HL-60/S4 treated with retinoic acid at 250 ng/mL for 4 days and 3 days (cell line): ENCODE results near the gene LRIF1.

Source experiments
- in situ Hi-C: fragments of 300-500 bp; cut with MboI; formaldehyde crosslinking; loops from 2 replicates; pipeline ENCODE4 v1.7.0; 2022; ENCODE audit warnings: low sequenced_read_pairs

The LRIF1 gene

DNA sequence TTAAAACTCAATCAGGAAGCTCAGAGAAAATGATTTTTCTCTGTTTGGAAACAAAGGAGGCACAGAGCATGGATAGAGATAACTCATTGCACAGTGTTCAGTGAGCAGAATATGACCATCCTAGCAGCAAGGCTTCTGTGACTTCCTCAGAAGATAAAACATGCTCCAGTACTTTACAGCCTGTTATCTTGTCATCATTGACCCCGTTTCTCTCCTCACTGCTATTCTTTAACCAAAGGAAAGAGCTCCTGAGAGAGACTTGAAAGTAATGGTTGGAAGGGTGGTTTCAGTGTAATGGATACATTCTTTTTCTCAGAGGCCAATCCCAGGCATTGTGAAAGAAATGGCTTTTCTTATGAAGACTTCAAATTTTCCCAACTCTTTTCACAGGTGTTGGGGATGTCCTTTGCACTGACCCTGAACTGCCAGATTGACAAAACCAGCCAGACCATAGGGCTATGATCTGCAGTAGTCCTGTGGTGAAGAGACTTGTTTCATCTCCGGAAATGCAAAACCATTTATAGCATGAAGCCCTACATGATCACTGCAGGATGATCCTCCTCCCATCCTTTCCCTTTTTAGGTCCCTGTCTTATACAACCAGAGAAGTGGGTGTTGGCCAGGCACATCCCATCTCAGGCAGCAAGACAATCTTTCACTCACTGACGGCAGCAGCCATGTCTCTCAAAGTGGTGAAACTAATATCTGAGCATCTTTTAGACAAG is 64.8 kb downstream of the LRIF1 start:
- in situ Hi-C loops = no loop called here

DNA sequence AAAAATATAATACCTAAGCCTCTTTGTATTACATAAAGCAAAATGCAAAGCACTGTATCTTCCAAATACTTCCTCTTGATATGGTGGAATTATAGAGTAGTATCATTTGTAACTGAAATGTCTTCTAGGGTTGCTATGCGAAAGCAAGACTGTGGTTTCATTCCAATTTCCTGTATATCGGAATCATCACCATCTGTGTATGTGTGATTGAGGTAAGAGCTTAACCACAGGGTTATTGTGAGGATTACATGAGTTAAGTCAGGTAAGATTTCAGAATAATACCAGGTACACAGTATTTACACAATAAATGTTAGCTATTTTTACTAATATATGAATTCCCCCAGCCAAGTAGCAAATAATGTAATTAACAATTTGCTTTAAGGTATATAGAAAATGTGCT is 66.0 kb downstream of the LRIF1 start:
- in situ Hi-C loops = no loop called here
